ENCODE results near the gene ATXN7. TPM values are rescaled to one million over a fixed set of nuclear protein-coding genes. Genes with fewer than 3 reads are reported as not detected.

Gene ATXN7
- total and polyA plus RNA-seq, 4 donors: 2.8 to 13.6 (median 5.6) TPM

DNA sequence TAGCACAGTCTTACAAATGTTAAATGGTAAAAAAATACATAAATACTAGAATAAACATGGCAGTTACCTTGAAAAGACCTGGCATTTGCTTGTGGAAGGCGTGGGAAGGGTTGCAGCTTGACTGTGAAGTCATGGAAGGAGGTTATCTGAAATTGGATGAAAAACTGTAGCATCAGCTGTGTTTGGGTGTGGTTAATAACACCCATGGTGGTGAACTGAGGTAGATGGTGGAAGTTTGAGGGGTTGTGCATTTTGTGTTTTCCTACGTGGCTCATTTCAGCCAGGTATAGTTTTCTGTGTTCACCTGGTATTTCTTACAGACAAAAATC, 113.2 kb downstream of the ATXN7 start (continued):
- TF ChIP-seq REST (IDR thresholded peaks at IDR 0.05) (no peak), TAF1 (conservative IDR thresholded peaks at IDR 0.05) (no peak), HNF4A (conservative IDR thresholded peaks at IDR 0.05) (no peak)

GRCh38 chr3:63977893-63978292, 114.2 kb downstream of the ATXN7 start:
- no peak overlapping the region for H3K27ac ChIP-seq (ENCODE audit: low read depth in 1 of 2, low read length in 2 of 2)

GRCh38 chr3:63979093-63979885, 115.6 kb downstream of the ATXN7 start:
- 79% methylated on average over 12 of the region's 12 CpGs for WGBS
- Histone ChIP-seq H3K4me1 (ENCODE audit: control insufficient read depth in 4 of 4, insufficient read depth in 4 of 4, low read length in 3 of 4) (peaks cover 4 to 42% (median 18%) of the 10 kb centered on the region in 4 donors), H3K27me3 (ENCODE audit: control insufficient read depth in 4 of 4, insufficient read depth in 4 of 4, low read length in 3 of 4) (no peaks in the 10 kb centered on the region), H3K9me3 (ENCODE audit: control insufficient read depth in 4 of 4, low read length in 3 of 4) (no peaks in the 10 kb centered on the region), H3K4me3 (ENCODE audit: low read depth in 1 of 3, low read length in 3 of 3) (no peak overlapping the region), H3K9ac (ENCODE audit: low read depth in 1 of 2, low read length in 2 of 2) (no peak overlapping the region), H3K36me3 (ENCODE audit: control insufficient read depth in 4 of 4, insufficient read depth in 3 of 4, low read depth in 1 of 4, low read length in 3 of 4) (peaks cover 5 to 14% (median 14%) of the 10 kb centered on the region in 4 donors), H3K27ac (ENCODE audit: low read depth in 1 of 2, low read length in 2 of 2) (no peak overlapping the region)
- DNase-seq (ENCODE audit: low spot score): no peak
- TF ChIP-seq FOXA1 (IDR thresholded peaks at IDR 0.05) (no peak), HNF4A (conservative IDR thresholded peaks at IDR 0.05) (no peak), HNF4G (IDR thresholded peaks at IDR 0.05) (no peak), NR2F2 (IDR thresholded peaks at IDR 0.05) (no peak), REST (IDR thresholded peaks at IDR 0.05) (no peak)

More at GRCh38 chr3:63977893-63978292, 114.2 kb downstream of the ATXN7 start:
- 86% methylated on average over 4 of the region's 4 CpGs for WGBS
- no peaks in the 10 kb centered on the region for H3K27me3 ChIP-seq (ENCODE audit: control insufficient read depth in 4 of 4, insufficient read depth in 4 of 4, low read length in 3 of 4)
- H3K4me3 ChIP-seq (ENCODE audit: low read depth in 1 of 3, low read length in 3 of 3): no peak overlapping the region
- peaks cover 4 to 11% (median 9%) of the 10 kb centered on the region in 4 donors for H3K36me3 ChIP-seq (ENCODE audit: control insufficient read depth in 4 of 4, insufficient read depth in 3 of 4, low read depth in 1 of 4, low read length in 3 of 4)
- DNase-seq (ENCODE audit: low spot score): no peak
- TF ChIP-seq EGR1 (IDR thresholded peaks at IDR 0.05; ENCODE audit: low read depth in 2 of 2) (no peak), RXRA (IDR thresholded peaks at IDR 0.05) (no peak), FOXA1 (IDR thresholded peaks at IDR 0.05) (no peak), FOXA2 (IDR thresholded peaks at IDR 0.05) (no peak), JUND (IDR thresholded peaks at IDR 0.05) (no peak), SP1 (IDR thresholded peaks at IDR 0.05) (no peak)
- TF ChIP-seq, protein P1, sequence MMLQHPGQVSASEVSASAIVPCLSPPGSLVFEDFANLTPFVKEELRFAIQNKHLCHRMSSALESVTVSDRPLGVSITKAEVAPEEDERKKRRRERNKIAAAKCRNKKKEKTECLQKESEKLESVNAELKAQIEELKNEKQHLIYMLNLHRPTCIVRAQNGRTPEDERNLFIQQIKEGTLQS (IDR thresholded peaks at IDR 0.05): no peak
- H3K9ac ChIP-seq (ENCODE audit: low read depth in 1 of 2, low read length in 2 of 2): no peak overlapping the region
- H3K4me1 ChIP-seq (ENCODE audit: control insufficient read depth in 4 of 4, insufficient read depth in 4 of 4, low read length in 3 of 4): peaks cover 10 to 49% (median 24%) of the 10 kb centered on the region in 4 donors
- no peaks in the 10 kb centered on the region for H3K9me3 ChIP-seq (ENCODE audit: control insufficient read depth in 4 of 4, low read length in 3 of 4)

Data from liver (tissue), 9 donors.